ENCODE results near the gene TRIP13.

- TF ChIP-seq, protein P1, sequence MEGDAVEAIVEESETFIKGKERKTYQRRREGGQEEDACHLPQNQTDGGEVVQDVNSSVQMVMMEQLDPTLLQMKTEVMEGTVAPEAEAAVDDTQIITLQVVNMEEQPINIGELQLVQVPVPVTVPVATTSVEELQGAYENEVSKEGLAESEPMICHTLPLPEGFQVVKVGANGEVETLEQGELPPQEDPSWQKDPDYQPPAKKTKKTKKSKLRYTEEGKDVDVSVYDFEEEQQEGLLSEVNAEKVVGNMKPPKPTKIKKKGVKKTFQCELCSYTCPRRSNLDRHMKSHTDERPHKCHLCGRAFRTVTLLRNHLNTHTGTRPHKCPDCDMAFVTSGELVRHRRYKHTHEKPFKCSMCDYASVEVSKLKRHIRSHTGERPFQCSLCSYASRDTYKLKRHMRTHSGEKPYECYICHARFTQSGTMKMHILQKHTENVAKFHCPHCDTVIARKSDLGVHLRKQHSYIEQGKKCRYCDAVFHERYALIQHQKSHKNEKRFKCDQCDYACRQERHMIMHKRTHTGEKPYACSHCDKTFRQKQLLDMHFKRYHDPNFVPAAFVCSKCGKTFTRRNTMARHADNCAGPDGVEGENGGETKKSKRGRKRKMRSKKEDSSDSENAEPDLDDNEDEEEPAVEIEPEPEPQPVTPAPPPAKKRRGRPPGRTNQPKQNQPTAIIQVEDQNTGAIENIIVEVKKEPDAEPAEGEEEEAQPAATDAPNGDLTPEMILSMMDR (IDR thresholded peaks at IDR 0.05): no peak
- TF ChIP-seq POLR2A (IDR thresholded peaks at IDR 0.05): no peak
Observed at GRCh38 chr5:884345-885126, 8.1 kb upstream of the TRIP13 start.

All from thyroid gland (tissue), 4 donors.